Pulmonary artery endothelial cell (primary cell): Measurements from ENCODE around the gene CLIP2. TPM values are rescaled to one million over a fixed set of nuclear protein-coding genes. Genes with fewer than 3 reads are reported as not detected.
"Not testable (repeated sequence)": the region's sequence is repeated elsewhere in the genome, so short reads cannot be mapped to it uniquely, and the experiment has no call there.

Experiments used
- DNase-seq: peaks from one replicate; pipeline ENCODE4 v3.0.0-alpha.2; 2011; ENCODE audit warnings: low read depth, low spot score
- total RNA-seq: library from RNA; depleted of rRNA; stranded (reverse); fragments of >200 nt; gene quantifications from 2 replicates; pipeline ENCODE4 v1.2.3, GENCODE V29; 2014

Gene CLIP2
- total RNA-seq, 1 donor from 2014 or later = 18.1 TPM

- DNase-seq = no peak
Observed at GRCh38 chr7:74332373-74333176, 43.4 kb downstream of the CLIP2 start.

- DNase-seq = no peak
Observed at GRCh38 chr7:74334030-74334429, 44.8 kb downstream of the CLIP2 start.

- DNase-seq = no peak
Observed at GRCh38 chr7:74337926-74338325, 48.7 kb downstream of the CLIP2 start.

GRCh38 chr7:74338366-74339108, 49.3 kb downstream of the CLIP2 start:
- DNase-seq = no peak

GRCh38 chr7:74339648-74340047, 50.4 kb downstream of the CLIP2 start:
- DNase-seq = not testable (repeated sequence)

GRCh38 chr7:74343281-74344131, 54.3 kb downstream of the CLIP2 start:
- DNase-seq = no peak

- DNase-seq = no peak
Observed at GRCh38 chr7:74344132-74344496, 54.9 kb downstream of the CLIP2 start.

- DNase-seq = no peak
Observed at GRCh38 chr7:74344786-74345185, 55.6 kb downstream of the CLIP2 start.

- DNase-seq = no peak
Observed at GRCh38 chr7:74345970-74346369, 56.8 kb downstream of the CLIP2 start.

GRCh38 chr7:74349621-74350020, 60.4 kb downstream of the CLIP2 start:
- no peak for DNase-seq

- no peak for DNase-seq
Observed at GRCh38 chr7:74350751-74351150, 61.5 kb downstream of the CLIP2 start.

- no peak for DNase-seq
Observed at GRCh38 chr7:74351836-74352235, 62.6 kb downstream of the CLIP2 start.

GRCh38 chr7:74352551-74353138, 63.4 kb downstream of the CLIP2 start:
- DNase-seq = not testable (repeated sequence)

- no peak for DNase-seq
Observed at GRCh38 chr7:74354009-74354408, 64.8 kb downstream of the CLIP2 start.

- DNase-seq = peak; percentile 45
Observed at GRCh38 chr7:74355091-74355490, 65.9 kb downstream of the CLIP2 start.

GRCh38 chr7:74356589-74357315, 67.5 kb downstream of the CLIP2 start:
- DNase-seq = no peak

- DNase-seq = no peak
Observed at GRCh38 chr7:74360008-74360407, 70.8 kb downstream of the CLIP2 start.

- no peak for DNase-seq
Observed at GRCh38 chr7:74362266-74362665, 73.1 kb downstream of the CLIP2 start.

GRCh38 chr7:74364061-74364460, 74.9 kb downstream of the CLIP2 start:
- DNase-seq = no peak

- DNase-seq = no peak
Observed at GRCh38 chr7:74365322-74366022, 76.3 kb downstream of the CLIP2 start.
